GM21515 (cell line): ENCODE data around the gene DUS1L.

Experiments used
- ATAC-seq: cut with Tn5 transposase; IDR thresholded peaks from one replicate; pipeline ENCODE4 v1.9.1; 2021; ENCODE audit not compliant: unreplicated experiment

DUS1L gene

GRCh38 chr17:82065638-82066303, at the start of gene DUS1L:
TSS of gene DUS1L (minus strand) at chr17:82065804. CDS start at chr17:82065059, 745 bp downstream.
- ATAC-seq: peak; percentile 44

GRCh38 chr17:82114872-82115271, 49.3 kb upstream of the DUS1L start:
- no peak for ATAC-seq

- no peak for ATAC-seq
Measured at GRCh38 chr17:82114447-82114846, 48.8 kb upstream of the DUS1L start.

GRCh38 chr17:82113941-82114340, 48.3 kb upstream of the DUS1L start:
- ATAC-seq: no peak

DNA sequence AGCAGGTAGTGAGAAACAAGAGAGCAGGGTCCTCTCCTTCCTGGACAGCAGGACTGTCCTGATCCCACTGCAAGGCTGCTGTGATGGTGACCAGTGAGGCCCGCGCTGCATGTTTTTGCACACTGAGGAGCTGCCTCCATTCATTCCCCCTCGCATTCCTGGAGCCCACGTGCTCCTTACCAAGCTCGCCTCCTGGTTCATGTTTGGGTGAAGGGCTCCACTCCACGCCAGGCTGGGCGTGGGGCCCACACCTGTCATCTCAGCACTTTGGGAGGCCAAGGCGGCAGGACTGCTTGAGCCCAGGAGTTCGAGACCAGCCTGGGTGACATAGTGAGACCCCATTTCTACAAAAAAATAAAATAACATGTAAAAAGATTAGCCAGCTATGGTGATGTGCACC, 47.8 kb upstream of the DUS1L start:
- no peak for ATAC-seq

- ATAC-seq: no peak
Measured at GRCh38 chr17:82112914-82113311, 47.3 kb upstream of the DUS1L start.

- no peak for ATAC-seq
Measured at GRCh38 chr17:82112181-82112913, 46.7 kb upstream of the DUS1L start.

- ATAC-seq: no peak
Measured at GRCh38 chr17:82110298-82110697, 44.7 kb upstream of the DUS1L start.

DNA sequence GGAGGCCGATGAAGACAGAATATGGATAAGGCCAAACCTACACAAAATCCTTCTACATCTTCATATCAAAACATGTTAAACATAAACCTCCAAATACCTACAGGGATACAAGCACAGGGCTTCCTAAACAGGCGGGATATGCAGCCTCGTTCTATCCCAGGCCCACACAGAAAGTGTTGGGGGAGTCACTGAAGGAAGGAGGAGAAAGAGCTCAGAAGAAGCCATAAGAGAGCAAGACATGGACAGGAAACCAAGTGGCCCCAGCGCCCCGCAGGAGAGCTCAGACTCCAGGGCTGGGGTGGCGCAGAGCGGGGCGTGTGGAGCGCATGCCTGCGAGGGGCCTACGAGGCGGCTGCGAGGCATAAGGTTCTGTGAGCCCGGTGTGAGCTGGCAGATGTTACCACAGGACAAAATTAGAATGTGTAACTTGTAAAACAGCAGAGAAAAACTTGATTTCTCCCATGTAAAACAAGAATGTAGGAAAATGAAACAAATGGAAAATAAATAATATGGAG, 43.4 kb upstream of the DUS1L start:
- no peak for ATAC-seq

GRCh38 chr17:82108496-82108945, 42.9 kb upstream of the DUS1L start:
- no peak for ATAC-seq

DNA sequence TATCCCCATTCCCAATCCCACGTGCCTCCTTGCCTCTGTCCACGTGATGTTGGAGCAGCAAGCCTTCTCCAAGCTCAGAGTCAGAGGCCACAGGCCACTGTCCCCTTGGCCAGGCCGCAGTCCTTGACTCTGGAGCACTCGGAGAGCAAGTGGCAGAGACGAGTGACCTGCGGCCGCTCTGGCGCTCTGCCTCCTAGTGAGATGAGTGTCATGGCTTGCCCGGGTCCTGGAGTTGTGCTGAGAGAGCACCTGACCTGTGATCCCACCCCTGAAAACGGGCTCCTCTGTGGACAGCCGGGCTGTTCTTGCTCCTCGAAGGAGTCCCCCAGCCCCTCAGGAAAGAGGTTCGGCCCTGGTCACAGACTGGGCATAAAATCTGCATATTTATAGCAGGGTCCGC, 42.4 kb upstream of the DUS1L start:
- ATAC-seq: no peak

- no peak for ATAC-seq
Measured at GRCh38 chr17:82107341-82107860, 41.8 kb upstream of the DUS1L start.

DNA sequence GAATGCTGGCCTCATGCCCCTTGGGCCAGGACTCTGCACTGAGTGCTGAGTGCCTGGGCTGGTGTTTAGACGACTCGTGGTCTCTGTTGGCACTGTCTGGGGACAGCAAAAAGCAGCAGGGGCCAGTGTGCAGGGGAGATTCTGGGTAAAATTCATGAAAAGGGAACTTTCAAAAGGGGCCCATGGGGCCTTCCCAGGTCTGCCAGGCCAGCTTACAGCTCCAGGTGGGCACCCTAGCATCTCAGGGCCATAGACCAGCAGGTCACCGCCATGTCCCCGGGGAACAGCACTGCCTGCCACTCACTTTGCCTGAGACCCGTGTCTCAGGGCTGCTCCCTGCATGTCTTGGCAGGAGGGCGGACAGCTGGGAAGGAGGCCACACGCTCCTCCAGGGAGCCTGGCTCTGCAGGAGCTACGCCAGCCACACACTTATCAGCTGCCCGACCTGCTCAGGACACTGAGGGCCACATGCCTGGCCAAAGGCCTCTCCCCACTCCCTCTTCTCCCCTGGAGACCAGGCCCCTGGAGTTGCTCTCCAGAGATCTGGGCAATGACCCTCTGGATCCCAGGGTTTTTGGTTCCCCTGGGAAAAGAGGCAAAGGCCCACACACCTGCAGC, 41.2 kb upstream of the DUS1L start:
- ATAC-seq: no peak

GRCh38 chr17:82105882-82106687, 40.5 kb upstream of the DUS1L start:
- ATAC-seq: peak; percentile 82

GRCh38 chr17:82105417-82105881, 39.8 kb upstream of the DUS1L start:
- ATAC-seq: no peak

GRCh38 chr17:82104797-82105416, 39.3 kb upstream of the DUS1L start:
- ATAC-seq: no peak

DNA sequence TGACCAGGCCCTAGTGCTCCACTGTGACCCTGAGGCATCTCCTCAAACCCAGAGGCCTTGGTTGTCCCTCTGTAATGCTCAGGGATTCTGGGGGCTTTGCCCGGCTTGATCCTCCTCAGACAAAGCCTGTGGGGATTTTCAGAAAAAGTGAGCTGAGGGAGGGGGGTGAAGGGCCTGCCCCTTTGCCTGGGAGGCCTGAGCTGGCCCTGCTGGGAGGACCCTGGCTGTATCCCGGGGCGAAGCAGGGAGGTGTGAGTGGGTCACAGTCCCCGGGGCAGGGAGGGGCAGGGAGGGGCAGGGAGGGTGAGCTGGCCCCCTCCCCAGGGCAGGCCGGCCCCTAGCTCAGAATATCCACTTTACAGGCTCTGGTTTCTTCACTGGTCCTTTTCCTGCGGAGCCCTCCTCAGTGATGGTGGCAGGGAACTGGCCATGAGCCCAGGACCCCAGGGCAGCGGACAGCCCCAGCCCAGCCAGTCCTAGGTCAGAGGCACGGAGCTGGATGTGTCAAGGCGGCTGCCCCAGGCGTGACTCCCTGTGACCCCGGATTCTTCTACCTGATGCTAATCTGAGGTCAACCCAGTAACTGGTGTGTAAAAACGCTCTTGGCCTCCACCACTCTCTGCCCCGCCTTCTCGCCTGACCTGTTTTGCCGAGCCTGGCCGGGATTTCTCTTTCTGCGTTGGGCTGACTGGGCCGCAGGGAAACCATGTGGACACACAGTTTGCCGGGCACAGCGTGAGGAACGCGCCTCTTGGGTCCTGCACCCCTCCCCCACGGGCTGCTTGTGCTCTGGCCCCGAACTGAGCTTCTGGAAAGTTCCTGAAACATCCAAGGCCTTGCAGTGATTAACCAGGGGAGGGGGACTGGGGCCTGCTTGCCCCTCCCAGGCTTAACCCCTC, 38.2 kb upstream of the DUS1L start:
- ATAC-seq: no peak

GRCh38 chr17:82101767-82102679, 36.4 kb upstream of the DUS1L start:
- no peak for ATAC-seq
